ENCODE results near the gene EN2. TPM values are rescaled to one million over a fixed set of nuclear protein-coding genes. Genes with fewer than 3 reads are reported as not detected.

Gene EN2
- total RNA-seq (under 1 TPM in 6 of 9 donors, not detected in 3; 0.08 to 0.42 (median 0.13) TPM), polyA plus RNA-seq (under 1 TPM; 0.07 to 0.24 (median 0.13) TPM)
- long read RNA-seq, donor 1, result 0 reads
- long read RNA-seq, donor 2, result 0 reads
- long read RNA-seq, donor 3, result 0 reads
- long read RNA-seq, donor 4, result 0 reads
- long read RNA-seq, donor 5, partial matches to known transcripts, result 0 of 2 reads
- long read RNA-seq, donor 5, other reads (novel, unspliced or antisense), result 0 of 2 reads
- long read RNA-seq, donor 6, result 0 reads
- long read RNA-seq, donor 7, result 0 reads
- long read RNA-seq, donor 8, result 0 reads
- long read RNA-seq, donor 9, result 0 reads
- long read RNA-seq, donor 10, result 0 reads

- peak within 1 kb of the TSS in 1 of 4 donors; percentile 76 for H3K4me3 ChIP-seq
- intact Hi-C loops (cut with DNase I), result no loop called here
- TF ChIP-seq POLR2A (IDR thresholded peaks at IDR 0.05), result no peak
- TF ChIP-seq CTCF (IDR thresholded peaks at IDR 0.05), result no peak
- peaks cover 94% of the 10 kb centered on the region for H3K27me3 ChIP-seq
- peak in 1 of 7 donors; percentile 55 for DNase-seq
- no peak within 1 kb of the TSS for H3K27ac ChIP-seq
- 1 to 2% (median 1%) methylated on average over 19 to 105 of the region's 105 CpGs; no CpG with 5 or more reads in 1 of the 4 donors for WGBS, 4 donors
- H3K36me3 ChIP-seq (replicated peaks in 1 of 2), result no peaks in the 10 kb centered on the region
- H3K9me3 ChIP-seq (replicated peaks in 1 of 3), result no peaks in the 10 kb centered on the region
- H3K4me1 ChIP-seq (replicated peaks in 1 of 2), result peaks cover 21 to 22% of the 10 kb centered on the region in 2 donors
Measured at GRCh38 chr7:155458111-155458877, at the start of gene EN2. Gene EN2, plus strand, starts transcription at chr7:155458129. Its CDS starts 249 bp downstream, at chr7:155458378.

GRCh38 chr7:155408651-155409586 is 49.0 kb upstream of the EN2 start:
- no peak for DNase-seq
- WGBS, 4 donors, result 28 to 47% (median 37%) methylated on average over 19 to 38 of the region's 38 CpGs
- H3K9me3 ChIP-seq (replicated peaks in 1 of 3), result no peaks in the 10 kb centered on the region
- TF ChIP-seq POLR2A (IDR thresholded peaks at IDR 0.05), result no peak
- no peak for TF ChIP-seq CTCF (IDR thresholded peaks at IDR 0.05)
- no peak overlapping the region for H3K27ac ChIP-seq
- H3K4me1 ChIP-seq (replicated peaks in 1 of 2), result no peaks in the 10 kb centered on the region
- intact Hi-C loops (cut with DNase I), result no loop called here
- no peaks in the 10 kb centered on the region for H3K36me3 ChIP-seq (replicated peaks in 1 of 2)
- peaks cover 5% of the 10 kb centered on the region for H3K27me3 ChIP-seq
- no peak overlapping the region for H3K4me3 ChIP-seq

GRCh38 chr7:155409980-155410379 is 47.9 kb upstream of the EN2 start:
- Histone ChIP-seq H3K36me3 (replicated peaks in 1 of 2) (no peaks in the 10 kb centered on the region), H3K27me3 (peaks cover 5% of the 10 kb centered on the region), H3K9me3 (replicated peaks in 1 of 3) (no peaks in the 10 kb centered on the region), H3K27ac (no peak overlapping the region), H3K4me1 (replicated peaks in 1 of 2) (no peaks in the 10 kb centered on the region), H3K4me3 (no peak overlapping the region)
- no peak for DNase-seq
- intact Hi-C loops (cut with DNase I), result no loop called here
- TF ChIP-seq CTCF (IDR thresholded peaks at IDR 0.05) (no peak), POLR2A (IDR thresholded peaks at IDR 0.05) (no peak)
- 84 to 90% (median 88%) methylated on average over 8 to 15 of the region's 15 CpGs for WGBS, 4 donors

- intact Hi-C loops (cut with DNase I), result no loop called here
- Histone ChIP-seq H3K27me3 (peaks cover 5% of the 10 kb centered on the region), H3K4me1 (replicated peaks in 1 of 2) (no peaks in the 10 kb centered on the region), H3K4me3 (no peak overlapping the region), H3K36me3 (replicated peaks in 1 of 2) (no peaks in the 10 kb centered on the region), H3K27ac (no peak overlapping the region), H3K9me3 (replicated peaks in 1 of 3) (no peaks in the 10 kb centered on the region)
- DNase-seq, result no peak
- no peak for TF ChIP-seq CTCF (IDR thresholded peaks at IDR 0.05)
- no peak for TF ChIP-seq POLR2A (IDR thresholded peaks at IDR 0.05)
- 70 to 87% (median 74%) methylated on average over 6 of the region's 6 CpGs for WGBS, 4 donors
Measured at GRCh38 chr7:155410431-155410830, 47.5 kb upstream of the EN2 start.

Data from adrenal gland (tissue), 19 donors.